Type B pancreatic cell (in vitro differentiated cells): ENCODE measurements around the gene CEP112. TPM values are rescaled to one million over a fixed set of nuclear protein-coding genes. Genes with fewer than 3 reads are reported as not detected.

Experiments
- DNase-seq: peaks from one replicate; pipeline ENCODE4 v3.0.0; 2021; ENCODE audit warnings: mixed read lengths; ENCODE audit not compliant: unreplicated experiment; ENCODE audit errors: extremely low spot score
- H3K27ac Mint-ChIP-seq: 2 replicates; pipeline ENCODE4 v1.8.0; 2021; ENCODE audit warnings: mild to moderate bottlenecking, mixed read lengths
- H3K27me3 Mint-ChIP-seq: 2 replicates; pipeline ENCODE4 v1.8.0; 2021; ENCODE audit warnings: mixed read lengths
- H3K36me3 Mint-ChIP-seq: 2 replicates; pipeline ENCODE4 v1.8.0; 2021; ENCODE audit warnings: mixed read lengths
- H3K4me1 Mint-ChIP-seq: one replicate; pipeline ENCODE4 v1.8.0; 2021; ENCODE audit warnings: mixed read lengths; ENCODE audit not compliant: unreplicated experiment
- H3K4me3 Mint-ChIP-seq: 2 replicates; pipeline ENCODE4 v1.8.0; 2021; ENCODE audit warnings: mild to moderate bottlenecking, mixed read lengths
- H3K9me3 Mint-ChIP-seq: 2 replicates; pipeline ENCODE4 v1.8.0; 2021; ENCODE audit warnings: mixed read lengths
- CTCF ChIP-seq: fragments of 200-600 bp; sonication (generic); conservative IDR thresholded peaks from 2 replicates; pipeline ENCODE4 v1.5.0; 2021; ENCODE audit warnings: antibody characterized with exemption, mild to moderate bottlenecking
- total RNA-seq: library from RNA; stranded (reverse); gene quantifications from 2 replicates; pipeline ENCODE4 v1.2.1, GENCODE V29; 2021; ENCODE audit warnings: low replicate concordance

CEP112 gene
- total RNA-seq, 1 donor from 2014 or later: 18.0 TPM

GRCh38 chr17:65657251-65657828 is 534.6 kb downstream of the CEP112 start:
- no peaks in the 10 kb centered on the region for H3K4me1 Mint-ChIP-seq
- H3K4me3 Mint-ChIP-seq: no peak overlapping the region
- peaks cover 4% of the 10 kb centered on the region for H3K27me3 Mint-ChIP-seq
- H3K36me3 Mint-ChIP-seq: no peaks in the 10 kb centered on the region
- DNase-seq: no peak
- peaks cover 5% of the 10 kb centered on the region for H3K9me3 Mint-ChIP-seq
- TF ChIP-seq CTCF: no peak
- H3K27ac Mint-ChIP-seq: no peak overlapping the region

DNA sequence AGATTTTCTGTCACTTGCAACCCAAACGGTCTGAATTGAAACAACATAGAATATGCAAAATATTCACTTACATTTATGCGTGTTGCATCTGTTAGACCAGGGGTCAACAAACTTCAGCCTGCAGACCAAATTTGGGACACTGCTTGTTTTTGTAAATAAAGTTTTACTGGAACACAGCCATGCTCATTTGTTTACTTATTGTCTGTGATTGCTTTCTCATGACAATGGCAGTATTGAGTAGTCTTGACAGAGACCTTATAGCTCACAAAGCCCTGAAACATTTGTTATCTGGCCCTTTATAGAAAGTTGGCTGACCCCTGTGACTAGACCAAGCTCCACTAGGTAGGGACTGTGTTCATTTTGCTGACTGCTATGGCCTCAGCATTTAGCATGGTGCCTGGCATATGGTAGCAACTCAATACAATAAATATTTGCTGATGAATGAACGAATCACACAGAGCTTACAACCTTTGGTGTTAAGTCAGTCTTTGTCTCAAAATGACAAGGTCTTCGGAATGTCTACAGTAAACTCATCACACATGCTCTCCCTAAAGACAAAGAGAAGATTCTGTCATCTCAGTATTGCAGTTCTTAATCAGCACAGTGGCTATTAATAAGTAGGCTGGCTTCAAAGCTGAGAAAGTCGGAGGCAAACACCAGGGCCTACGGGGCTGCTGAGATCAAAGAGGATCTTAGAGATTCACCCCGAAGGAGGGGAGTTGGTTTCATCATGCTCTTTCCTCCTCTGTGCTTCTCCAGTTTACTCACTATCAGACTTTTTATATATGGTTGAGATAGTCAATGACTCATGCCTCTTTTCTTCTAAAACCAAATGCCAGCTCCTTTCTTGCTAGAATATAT is 535.3 kb downstream of the CEP112 start:
- Mint-ChIP-seq H3K9me3 (peaks cover 5% of the 10 kb centered on the region), H3K4me3 (no peak overlapping the region), H3K27me3 (peaks cover 4% of the 10 kb centered on the region), H3K36me3 (no peaks in the 10 kb centered on the region), H3K27ac (no peak overlapping the region), H3K4me1 (no peaks in the 10 kb centered on the region)
- TF ChIP-seq CTCF: no peak
- DNase-seq: no peak

GRCh38 chr17:65655706-65656105 is 536.2 kb downstream of the CEP112 start:
- Mint-ChIP-seq H3K36me3 (no peaks in the 10 kb centered on the region), H3K27me3 (peaks cover 2% of the 10 kb centered on the region), H3K4me3 (no peak overlapping the region), H3K4me1 (no peaks in the 10 kb centered on the region), H3K27ac (no peak overlapping the region), H3K9me3 (peaks cover 2% of the 10 kb centered on the region)
- TF ChIP-seq CTCF: no peak
- no peak for DNase-seq

- no peaks in the 10 kb centered on the region for H3K4me1 Mint-ChIP-seq
- no peak overlapping the region for H3K27ac Mint-ChIP-seq
- H3K9me3 Mint-ChIP-seq: peaks cover 4% of the 10 kb centered on the region
- H3K27me3 Mint-ChIP-seq: no peaks in the 10 kb centered on the region
- no peak for TF ChIP-seq CTCF
- H3K36me3 Mint-ChIP-seq: peaks cover 4% of the 10 kb centered on the region
- no peak for DNase-seq
- no peak overlapping the region for H3K4me3 Mint-ChIP-seq
These were observed 547.4 kb downstream of the CEP112 start for GRCh38 chr17:65644545-65644944.

DNA sequence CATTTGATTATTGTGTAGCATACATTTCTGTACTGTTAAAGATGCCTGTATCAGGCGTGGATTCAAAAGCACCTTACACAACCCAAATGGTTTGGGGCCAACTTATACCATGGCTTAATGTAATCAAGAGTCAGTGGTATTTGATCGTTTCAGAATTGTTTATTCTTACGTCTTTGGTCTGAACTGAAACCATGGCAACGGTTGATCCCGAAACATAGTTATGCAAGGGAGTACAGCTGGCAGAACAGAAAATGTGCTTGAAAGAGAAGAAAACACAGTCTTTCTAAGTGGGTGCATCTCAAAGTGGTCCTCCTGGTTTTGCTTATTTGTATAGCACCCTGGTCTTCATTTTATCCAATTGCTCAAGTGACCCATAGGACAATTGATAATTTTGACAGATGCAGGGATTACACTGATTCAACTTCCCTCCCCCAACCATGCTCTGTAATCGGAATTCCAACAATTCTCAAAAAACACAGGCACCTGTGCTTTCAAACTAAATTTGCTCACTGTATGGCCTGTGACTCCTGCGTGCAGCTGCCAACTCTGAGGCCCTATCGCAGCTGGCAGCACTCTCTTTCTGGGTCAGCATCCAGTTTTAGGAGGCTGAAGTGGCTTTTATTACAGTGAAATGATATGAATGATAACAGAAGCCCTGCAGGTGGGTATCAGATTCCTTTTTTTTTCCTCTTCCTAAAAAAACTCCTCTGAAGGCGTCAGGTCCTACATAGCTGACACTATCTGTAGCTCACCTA is 553.5 kb downstream of the CEP112 start:
- DNase-seq: no peak
- H3K27me3 Mint-ChIP-seq: no peaks in the 10 kb centered on the region
- no peak overlapping the region for H3K4me3 Mint-ChIP-seq
- no peak overlapping the region for H3K27ac Mint-ChIP-seq
- peaks cover 4% of the 10 kb centered on the region for H3K36me3 Mint-ChIP-seq
- TF ChIP-seq CTCF: no peak
- H3K4me1 Mint-ChIP-seq: peaks cover 19% of the 10 kb centered on the region
- H3K9me3 Mint-ChIP-seq: no peaks in the 10 kb centered on the region
